GM12864 (cell line): ENCODE measurements around the gene ATG2B.

Experiments
- DNase-seq: peaks from one replicate; pipeline ENCODE4 v3.0.0-alpha.2; 2011; ENCODE audit warnings: low read depth
- H3K4me3 ChIP-seq: 2 replicates; pipeline ENCODE4 v1.5.1; 2011; ENCODE audit warnings: mild to moderate bottlenecking, low read depth, low read length, control low read depth
- CTCF ChIP-seq: IDR thresholded peaks from 2 replicates; pipeline ENCODE4 v1.5.1; 2011; ENCODE audit warnings: low read depth, mild to moderate bottlenecking, moderate library complexity, low read length, control low read depth, inconsistent platforms; ENCODE audit errors: missing control alignments

Gene ATG2B

GRCh38 chr14:96405677-96406076 lies 42.5 kb upstream of the ATG2B start:
- no peak overlapping the region for H3K4me3 ChIP-seq
- TF ChIP-seq CTCF, result no peak

GRCh38 chr14:96403409-96403808 lies 40.3 kb upstream of the ATG2B start:
- DNase-seq, result no peak
- TF ChIP-seq CTCF, result no peak
- no peak overlapping the region for H3K4me3 ChIP-seq

More at GRCh38 chr14:96405677-96406076, 42.5 kb upstream of the ATG2B start:
- no peak for DNase-seq

- DNase-seq, result no peak
- TF ChIP-seq CTCF, result no peak
- no peak overlapping the region for H3K4me3 ChIP-seq
Measured at GRCh38 chr14:96400495-96400894, 37.4 kb upstream of the ATG2B start.

- DNase-seq, result no peak
- H3K4me3 ChIP-seq, result no peak overlapping the region
- no peak for TF ChIP-seq CTCF
Measured at GRCh38 chr14:96399405-96399804, 36.3 kb upstream of the ATG2B start.

GRCh38 chr14:96398921-96399320 lies 35.8 kb upstream of the ATG2B start:
- DNase-seq, result no peak
- no peak overlapping the region for H3K4me3 ChIP-seq
- no peak for TF ChIP-seq CTCF

GRCh38 chr14:96398432-96398831 lies 35.3 kb upstream of the ATG2B start:
- TF ChIP-seq CTCF, result no peak
- H3K4me3 ChIP-seq, result no peak overlapping the region
- DNase-seq, result no peak

- H3K4me3 ChIP-seq, result no peak overlapping the region
- TF ChIP-seq CTCF, result no peak
- DNase-seq, result no peak
Measured at GRCh38 chr14:96394047-96394815, 31.1 kb upstream of the ATG2B start.
